ENCODE data around the gene PPA2. TPM values are rescaled to one million over a fixed set of nuclear protein-coding genes. Genes with fewer than 3 reads are reported as not detected.

The PPA2 gene
- total RNA-seq, 1 donor, result 103 TPM

GRCh38 chr4:105451346-105451745 lies 22.5 kb downstream of the PPA2 start:
- H3K4me3 ChIP-seq (ENCODE audit: low read depth, low read length), result no peak overlapping the region
- no peak for TF ChIP-seq CTCF (IDR thresholded peaks at IDR 0.05; ENCODE audit: insufficient read depth, low read depth, low read length)
- no peak for DNase-seq (ENCODE audit: low read depth)

GRCh38 chr4:105440890-105441289 lies 33.0 kb downstream of the PPA2 start:
- no peak for DNase-seq (ENCODE audit: low read depth)
- no peak overlapping the region for H3K4me3 ChIP-seq (ENCODE audit: low read depth, low read length)
- TF ChIP-seq CTCF (IDR thresholded peaks at IDR 0.05; ENCODE audit: insufficient read depth, low read depth, low read length), result peak; percentile 17

- DNase-seq (ENCODE audit: low read depth), result no peak
- TF ChIP-seq CTCF (IDR thresholded peaks at IDR 0.05; ENCODE audit: insufficient read depth, low read depth, low read length), result no peak
- no peak overlapping the region for H3K4me3 ChIP-seq (ENCODE audit: low read depth, low read length)
Measured at GRCh38 chr4:105437637-105438036, 36.2 kb downstream of the PPA2 start.

- DNase-seq (ENCODE audit: low read depth), result no peak
- no peak overlapping the region for H3K4me3 ChIP-seq (ENCODE audit: low read depth, low read length)
- no peak for TF ChIP-seq CTCF (IDR thresholded peaks at IDR 0.05; ENCODE audit: insufficient read depth, low read depth, low read length)
Measured at GRCh38 chr4:105436414-105436813, 37.4 kb downstream of the PPA2 start.

GRCh38 chr4:105434940-105435339 lies 38.9 kb downstream of the PPA2 start:
- no peak overlapping the region for H3K4me3 ChIP-seq (ENCODE audit: low read depth, low read length)
- TF ChIP-seq CTCF (IDR thresholded peaks at IDR 0.05; ENCODE audit: insufficient read depth, low read depth, low read length), result no peak
- DNase-seq (ENCODE audit: low read depth), result no peak

- H3K4me3 ChIP-seq (ENCODE audit: low read depth, low read length), result no peak overlapping the region
- TF ChIP-seq CTCF (IDR thresholded peaks at IDR 0.05; ENCODE audit: insufficient read depth, low read depth, low read length), result no peak
- no peak for DNase-seq (ENCODE audit: low read depth)
Measured at GRCh38 chr4:105433421-105433820, 40.4 kb downstream of the PPA2 start.

- H3K4me3 ChIP-seq (ENCODE audit: low read depth, low read length), result no peak overlapping the region
- TF ChIP-seq CTCF (IDR thresholded peaks at IDR 0.05; ENCODE audit: insufficient read depth, low read depth, low read length), result no peak
- no peak for DNase-seq (ENCODE audit: low read depth)
Measured at GRCh38 chr4:105432438-105432837, 41.4 kb downstream of the PPA2 start.

Data from fibroblast of villous mesenchyme (primary cell).